Tibial nerve (tissue), 3 donors: Measurements from ENCODE around the gene CD6.

Source experiments
- POLR2A ChIP-seq, 2 donors: fragments of 450-650 bp; IDR thresholded peaks; one replicate each; pipeline ENCODE4 v1.6.1; 2017; ENCODE audit warnings: antibody characterized with exemption in 2 of 2, mild to moderate bottlenecking in 2 of 2, moderate library complexity in 2 of 2
- TF ChIP-seq, protein P1 (sequence below), 5 experiments: fragments of 200-600 bp in 3 of 5; fragments of 450-650 bp in 2 of 5; sonication (generic) in 3 of 5; IDR thresholded peaks; one replicate each; pipeline ENCODE4 v1.5.1; 2016 to 2019; ENCODE audit warnings: antibody characterized with exemption in 5 of 5, mild to moderate bottlenecking in 3 of 5, moderate library complexity in 2 of 5

DNA sequence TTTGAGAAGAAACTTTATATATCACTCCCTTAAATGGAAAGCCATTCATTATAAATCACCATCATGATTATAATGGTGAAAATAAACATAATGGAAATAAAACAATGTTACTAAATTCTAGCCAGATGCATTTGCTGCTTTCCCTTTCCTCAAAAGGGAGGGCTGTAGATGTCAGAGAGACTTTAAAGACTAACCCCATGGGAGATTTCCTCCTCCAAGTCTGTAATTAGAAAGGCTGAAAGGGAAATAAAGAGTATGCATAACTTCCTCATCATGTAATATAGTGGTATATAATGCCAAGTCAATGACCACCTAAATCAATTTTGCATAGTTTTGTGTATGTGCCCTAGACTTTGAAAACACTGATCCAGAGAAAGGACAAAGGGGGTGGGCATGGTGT is 6.4 kb downstream of the CD6 start:
- TF ChIP-seq, protein P1, sequence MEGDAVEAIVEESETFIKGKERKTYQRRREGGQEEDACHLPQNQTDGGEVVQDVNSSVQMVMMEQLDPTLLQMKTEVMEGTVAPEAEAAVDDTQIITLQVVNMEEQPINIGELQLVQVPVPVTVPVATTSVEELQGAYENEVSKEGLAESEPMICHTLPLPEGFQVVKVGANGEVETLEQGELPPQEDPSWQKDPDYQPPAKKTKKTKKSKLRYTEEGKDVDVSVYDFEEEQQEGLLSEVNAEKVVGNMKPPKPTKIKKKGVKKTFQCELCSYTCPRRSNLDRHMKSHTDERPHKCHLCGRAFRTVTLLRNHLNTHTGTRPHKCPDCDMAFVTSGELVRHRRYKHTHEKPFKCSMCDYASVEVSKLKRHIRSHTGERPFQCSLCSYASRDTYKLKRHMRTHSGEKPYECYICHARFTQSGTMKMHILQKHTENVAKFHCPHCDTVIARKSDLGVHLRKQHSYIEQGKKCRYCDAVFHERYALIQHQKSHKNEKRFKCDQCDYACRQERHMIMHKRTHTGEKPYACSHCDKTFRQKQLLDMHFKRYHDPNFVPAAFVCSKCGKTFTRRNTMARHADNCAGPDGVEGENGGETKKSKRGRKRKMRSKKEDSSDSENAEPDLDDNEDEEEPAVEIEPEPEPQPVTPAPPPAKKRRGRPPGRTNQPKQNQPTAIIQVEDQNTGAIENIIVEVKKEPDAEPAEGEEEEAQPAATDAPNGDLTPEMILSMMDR (IDR thresholded peaks at IDR 0.05) = no peak
- TF ChIP-seq POLR2A (IDR thresholded peaks at IDR 0.05) = no peak
